C4-2B (cell line): Measurements from ENCODE around the gene SLC25A21.

ENCODE experiments used
- ZFX ChIP-seq: fragments of 450-650 bp; IDR thresholded peaks from 2 replicates; pipeline ENCODE4 v1.6.1; 2017
- TF ChIP-seq, protein P1 (sequence below): fragments of 450-650 bp; conservative IDR thresholded peaks from 2 replicates; pipeline ENCODE4 v1.5.1; 2017; ENCODE audit warnings: mild to moderate bottlenecking

DNA sequence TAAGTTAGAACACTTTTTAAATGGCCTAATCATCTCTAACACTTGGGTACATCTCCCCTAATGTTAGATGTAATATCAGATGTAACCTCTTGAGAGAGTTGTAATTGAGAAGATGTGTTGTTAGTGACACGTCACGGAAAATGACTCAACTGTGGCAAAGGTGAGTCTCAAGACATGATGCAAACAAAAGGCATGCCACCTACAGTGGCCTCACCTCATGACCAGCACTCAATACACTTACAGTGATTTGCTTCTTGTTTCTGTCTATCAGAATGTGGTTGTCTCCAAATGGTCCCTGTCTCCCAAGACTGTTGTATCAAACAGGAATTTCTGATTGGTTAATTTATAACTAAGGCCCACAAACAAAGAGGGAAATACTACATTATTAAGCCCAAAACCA is 91.2 kb downstream of the SLC25A21 start:
- TF ChIP-seq, protein P1, sequence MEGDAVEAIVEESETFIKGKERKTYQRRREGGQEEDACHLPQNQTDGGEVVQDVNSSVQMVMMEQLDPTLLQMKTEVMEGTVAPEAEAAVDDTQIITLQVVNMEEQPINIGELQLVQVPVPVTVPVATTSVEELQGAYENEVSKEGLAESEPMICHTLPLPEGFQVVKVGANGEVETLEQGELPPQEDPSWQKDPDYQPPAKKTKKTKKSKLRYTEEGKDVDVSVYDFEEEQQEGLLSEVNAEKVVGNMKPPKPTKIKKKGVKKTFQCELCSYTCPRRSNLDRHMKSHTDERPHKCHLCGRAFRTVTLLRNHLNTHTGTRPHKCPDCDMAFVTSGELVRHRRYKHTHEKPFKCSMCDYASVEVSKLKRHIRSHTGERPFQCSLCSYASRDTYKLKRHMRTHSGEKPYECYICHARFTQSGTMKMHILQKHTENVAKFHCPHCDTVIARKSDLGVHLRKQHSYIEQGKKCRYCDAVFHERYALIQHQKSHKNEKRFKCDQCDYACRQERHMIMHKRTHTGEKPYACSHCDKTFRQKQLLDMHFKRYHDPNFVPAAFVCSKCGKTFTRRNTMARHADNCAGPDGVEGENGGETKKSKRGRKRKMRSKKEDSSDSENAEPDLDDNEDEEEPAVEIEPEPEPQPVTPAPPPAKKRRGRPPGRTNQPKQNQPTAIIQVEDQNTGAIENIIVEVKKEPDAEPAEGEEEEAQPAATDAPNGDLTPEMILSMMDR, result no peak
- no peak for TF ChIP-seq ZFX
